Pancreas (tissue), 10 donors: Measurements from ENCODE around the gene RFPL4A. TPM values are rescaled to one million over a fixed set of nuclear protein-coding genes. Genes with fewer than 3 reads are reported as not detected.

ENCODE experiments used
- ATAC-seq, 4 donors: fragments of 200-7000 bp; cut with Tn5 transposase; one replicate each; pipeline versions ENCODE4 v1.8.0 to v1.9.1; 2020; ENCODE audit warnings: mild to moderate bottlenecking in 4 of 4, moderate library complexity in 4 of 4
- DNase-seq, 6 donors: peaks; one replicate each; pipeline ENCODE4 v3.0.0-alpha.2; 2020
- FAIRE-seq: peaks from 2 replicates; lab custom pipeline; 2012; peaks lifted over from hg19 to GRCh38; lab: Jason Lieb, UNC
- H3K27ac ChIP-seq, 4 donors: fragments of 200-600 bp; sonication (generic); 1 replicate in 3 of 4; 2 replicates in 1 of 4; pipeline versions ENCODE4 v1.5.0 to v1.8.0; 2020
- H3K27me3 ChIP-seq, 4 donors: fragments of 200-600 bp; one replicate each; pipeline ENCODE4 v1.8.0; 2021
- H3K36me3 ChIP-seq, 3 donors: fragments of 200-600 bp; sonication (generic) in 1 of 3; one replicate each; pipeline versions ENCODE4 v1.5.0 to v1.8.0; 2020 to 2021
- H3K4me1 ChIP-seq, 3 donors: fragments of 200-600 bp; one replicate each; pipeline ENCODE4 v1.8.0; 2021
- H3K4me3 ChIP-seq, 4 donors: fragments of 200-600 bp; sonication (generic) in 2 of 4; one replicate each; pipeline versions ENCODE4 v1.5.0 to v1.8.0; 2020 to 2021
- H3K9me3 ChIP-seq, 4 donors: fragments of 200-600 bp; one replicate each; pipeline ENCODE4 v1.8.0; 2021
- WGBS, 2 donors: extraction: QIAGEN DNeasy Blood & Tissue Kit; methylation state at CpG; one replicate each; pipeline ENCODE4 v1.1.7; 2013; 5-methylcytosine and 5-hydroxymethylcytosine counted together
- intact Hi-C, 3 donors: fragments of 100-400 bp; cut with DNase I; formaldehyde crosslinking; loops; one replicate each; pipeline versions ENCODE4 v1.11.1 to v1.14.2; 2022
- polyA plus RNA-seq, 2 donors: library from polyadenylated mRNA; stranded (reverse); fragments of 200-250 nt; gene quantifications; one replicate each; pipeline ENCODE4 v1.2.3, GENCODE V29; 2013
- total RNA-seq, 6 donors: library from RNA; stranded (reverse); fragmentation: NEBNext Ultra II Directional in 4 of 6; extraction: Animal tissue kit (Norgen Biotek cat#: 25700) in 4 of 6; gene quantifications; one replicate each; pipeline versions ENCODE4 v1.2.1 to v1.2.4, GENCODE V29; 2021 to 2023
- TF ChIP-seq, protein P1 (sequence below), 4 donors: fragments of 200-600 bp; sonication (generic) in 3 of 4; IDR thresholded peaks; one replicate each; pipeline versions ENCODE4 v1.5.0 to v1.8.0; 2021; ENCODE audit warnings: antibody characterized with exemption in 4 of 4
- donor health status: healthy with polysubstance abuse.
- donor health status: DM: no; HTN: no; CAD: no; lungs with moderate emphysema.
- donor health status: DM: no; HTN: no; CAD: no.
- donor health status: control.
- donor health status: control.
- donor health status: Bipolar disorder and iron deficiency.
- donor health status: DM: yes; HTN: yes; CAD: no.
- donor health status: DM: no; HTN: no; CAD: no.
- donor health status: DM: no; HTN: no; CAD: no.
- donor health status: DM: yes; HTN: yes; CAD: no.

Gene RFPL4A
- total and polyA plus RNA-seq, 8 donors, result 0.17 to 0.75 (median 0.70) TPM; not detected in 5

DNA sequence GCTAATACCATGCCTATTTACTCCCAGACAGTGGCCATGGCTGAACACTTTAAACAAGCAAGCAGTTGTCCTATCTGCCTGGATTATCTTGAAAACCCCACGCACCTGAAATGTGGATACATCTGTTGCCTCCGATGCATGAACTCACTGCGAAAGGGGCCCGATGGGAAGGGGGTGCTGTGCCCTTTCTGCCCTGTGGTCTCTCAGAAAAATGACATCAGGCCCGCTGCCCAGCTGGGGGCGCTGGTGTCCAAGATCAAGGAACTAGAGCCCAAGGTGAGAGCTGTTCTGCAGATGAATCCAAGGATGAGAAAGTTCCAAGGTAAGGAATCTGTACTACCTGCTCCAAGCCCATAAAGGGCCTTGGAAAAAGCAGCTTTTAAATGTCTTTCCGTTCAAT is 18.6 kb downstream of the RFPL4A start:
- DNase-seq, result no peak
- H3K27ac ChIP-seq, result no peak overlapping the region
- TF ChIP-seq, protein P1, sequence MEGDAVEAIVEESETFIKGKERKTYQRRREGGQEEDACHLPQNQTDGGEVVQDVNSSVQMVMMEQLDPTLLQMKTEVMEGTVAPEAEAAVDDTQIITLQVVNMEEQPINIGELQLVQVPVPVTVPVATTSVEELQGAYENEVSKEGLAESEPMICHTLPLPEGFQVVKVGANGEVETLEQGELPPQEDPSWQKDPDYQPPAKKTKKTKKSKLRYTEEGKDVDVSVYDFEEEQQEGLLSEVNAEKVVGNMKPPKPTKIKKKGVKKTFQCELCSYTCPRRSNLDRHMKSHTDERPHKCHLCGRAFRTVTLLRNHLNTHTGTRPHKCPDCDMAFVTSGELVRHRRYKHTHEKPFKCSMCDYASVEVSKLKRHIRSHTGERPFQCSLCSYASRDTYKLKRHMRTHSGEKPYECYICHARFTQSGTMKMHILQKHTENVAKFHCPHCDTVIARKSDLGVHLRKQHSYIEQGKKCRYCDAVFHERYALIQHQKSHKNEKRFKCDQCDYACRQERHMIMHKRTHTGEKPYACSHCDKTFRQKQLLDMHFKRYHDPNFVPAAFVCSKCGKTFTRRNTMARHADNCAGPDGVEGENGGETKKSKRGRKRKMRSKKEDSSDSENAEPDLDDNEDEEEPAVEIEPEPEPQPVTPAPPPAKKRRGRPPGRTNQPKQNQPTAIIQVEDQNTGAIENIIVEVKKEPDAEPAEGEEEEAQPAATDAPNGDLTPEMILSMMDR (IDR thresholded peaks at IDR 0.05), result peak in 1 of 4 donors; percentile 8
- H3K4me1 ChIP-seq, result no peaks in the 10 kb centered on the region
- no peak for FAIRE-seq
- intact Hi-C loops, result no loop called here
- no peak overlapping the region for H3K4me3 ChIP-seq
- no peaks in the 10 kb centered on the region for H3K36me3 ChIP-seq
- 23 to 32% methylated on average over 7 of the region's 7 CpGs for WGBS, 2 donors
- ATAC-seq, result no peak
- H3K9me3 ChIP-seq, result no peaks in the 10 kb centered on the region
- peaks cover 0 to 4% (median 0%) of the 10 kb centered on the region in 4 donors for H3K27me3 ChIP-seq

DNA sequence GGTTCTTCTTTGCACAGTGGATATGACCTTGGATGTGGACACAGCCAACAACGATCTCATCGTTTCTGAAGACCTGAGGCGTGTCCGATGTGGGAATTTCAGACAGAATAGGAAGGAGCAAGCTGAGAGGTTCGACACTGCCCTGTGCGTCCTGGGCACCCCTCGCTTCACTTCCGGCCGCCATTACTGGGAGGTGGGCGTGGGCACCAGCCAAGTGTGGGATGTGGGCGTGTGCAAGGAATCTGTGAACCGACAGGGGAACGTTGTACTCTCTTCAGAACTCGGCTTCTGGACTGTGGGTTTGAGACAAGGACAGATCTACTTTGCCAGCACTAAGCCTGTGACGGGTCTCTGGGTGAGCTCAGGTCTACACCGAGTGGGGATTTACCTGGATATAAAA is 19.4 kb downstream of the RFPL4A start:
- Histone ChIP-seq H3K27me3 (peaks cover 0 to 4% (median 0%) of the 10 kb centered on the region in 4 donors), H3K36me3 (no peaks in the 10 kb centered on the region), H3K4me3 (no peak overlapping the region), H3K9me3 (no peaks in the 10 kb centered on the region), H3K4me1 (no peaks in the 10 kb centered on the region), H3K27ac (no peak overlapping the region)
- DNase-seq, result no peak
- FAIRE-seq, result no peak
- WGBS, 2 donors, result 55 to 71% methylated on average over 16 of the region's 16 CpGs
- TF ChIP-seq, protein P1 (IDR thresholded peaks at IDR 0.05), result no peak
- intact Hi-C loops, result no loop called here
- ATAC-seq, result no peak

GRCh38 chr19:55781112-55781511 is 22.2 kb downstream of the RFPL4A start:
- TF ChIP-seq, protein P1 (IDR thresholded peaks at IDR 0.05), result no peak
- H3K4me1 ChIP-seq, result no peaks in the 10 kb centered on the region
- intact Hi-C loops, result no loop called here
- no peak overlapping the region for H3K4me3 ChIP-seq
- no peaks in the 10 kb centered on the region for H3K36me3 ChIP-seq
- FAIRE-seq (no peak), ATAC-seq (no peak), DNase-seq (no peak)
- WGBS, 2 donors, result 71 to 75% methylated on average over 5 of the region's 5 CpGs
- no peak overlapping the region for H3K27ac ChIP-seq
- peaks cover 0 to 4% (median 0%) of the 10 kb centered on the region in 4 donors for H3K27me3 ChIP-seq
- H3K9me3 ChIP-seq, result no peaks in the 10 kb centered on the region

GRCh38 chr19:55795021-55795420 is 36.1 kb downstream of the RFPL4A start:
- intact Hi-C loops, result no loop called here
- FAIRE-seq (no peak), ATAC-seq (no peak), DNase-seq (no peak)
- H3K4me3 ChIP-seq, result no peak overlapping the region
- no peaks in the 10 kb centered on the region for H3K9me3 ChIP-seq
- H3K27ac ChIP-seq, result no peak overlapping the region
- TF ChIP-seq, protein P1 (IDR thresholded peaks at IDR 0.05), result no peak
- no peaks in the 10 kb centered on the region for H3K4me1 ChIP-seq
- H3K27me3 ChIP-seq, result no peaks in the 10 kb centered on the region
- 84 to 90% methylated on average over 11 of the region's 11 CpGs for WGBS, 2 donors
- no peaks in the 10 kb centered on the region for H3K36me3 ChIP-seq

- H3K9me3 ChIP-seq, result no peaks in the 10 kb centered on the region
- 52 to 66% methylated on average over 7 of the region's 7 CpGs for WGBS, 2 donors
- intact Hi-C loops, result no loop called here
- no peaks in the 10 kb centered on the region for H3K36me3 ChIP-seq
- H3K4me1 ChIP-seq, result no peaks in the 10 kb centered on the region
- ATAC-seq, result no peak
- H3K27ac ChIP-seq, result no peak overlapping the region
- TF ChIP-seq, protein P1 (IDR thresholded peaks at IDR 0.05), result no peak
- no peak for FAIRE-seq
- no peaks in the 10 kb centered on the region for H3K27me3 ChIP-seq
- H3K4me3 ChIP-seq, result no peak overlapping the region
- no peak for DNase-seq
Measured at GRCh38 chr19:55801416-55801815, 42.5 kb downstream of the RFPL4A start.
